Measurements from ENCODE around the gene ZNF407.

The ZNF407 gene

GRCh38 chr18:74817576-74817975, 219.9 kb downstream of the ZNF407 start:
- H3K27ac ChIP-seq (ENCODE audit: low read length): no peak overlapping the region
- H3K27me3 ChIP-seq (ENCODE audit: low read depth, low read length): no peaks in the 10 kb centered on the region
- no peak overlapping the region for H3K4me3 ChIP-seq (ENCODE audit: low read depth in 1 of 2, low read length in 2 of 2)
- no peaks in the 10 kb centered on the region for H3K9me3 ChIP-seq (ENCODE audit: control insufficient read depth in 1 of 2, low read length in 2 of 2)
- H3K4me1 ChIP-seq (ENCODE audit: control insufficient read depth in 1 of 2, insufficient read depth in 2 of 2, low read length in 2 of 2): no peaks in the 10 kb centered on the region
- no peaks in the 10 kb centered on the region for H3K36me3 ChIP-seq (ENCODE audit: control insufficient read depth in 1 of 2, insufficient read depth in 2 of 2, low read length in 2 of 2)

- Histone ChIP-seq H3K4me1 (ENCODE audit: control insufficient read depth in 1 of 2, insufficient read depth in 2 of 2, low read length in 2 of 2) (no peaks in the 10 kb centered on the region), H3K27ac (ENCODE audit: low read length) (no peak overlapping the region), H3K9me3 (ENCODE audit: control insufficient read depth in 1 of 2, low read length in 2 of 2) (no peaks in the 10 kb centered on the region), H3K27me3 (ENCODE audit: low read depth, low read length) (no peaks in the 10 kb centered on the region), H3K4me3 (ENCODE audit: low read depth in 1 of 2, low read length in 2 of 2) (no peak overlapping the region), H3K36me3 (ENCODE audit: control insufficient read depth in 1 of 2, insufficient read depth in 2 of 2, low read length in 2 of 2) (no peaks in the 10 kb centered on the region)
These were observed 221.0 kb downstream of the ZNF407 start for GRCh38 chr18:74818516-74819175.

- no peak overlapping the region for H3K27ac ChIP-seq (ENCODE audit: low read length)
- H3K9me3 ChIP-seq (ENCODE audit: control insufficient read depth in 1 of 2, low read length in 2 of 2): no peaks in the 10 kb centered on the region
These were observed 221.9 kb downstream of the ZNF407 start for GRCh38 chr18:74819433-74820059.

GRCh38 chr18:74820160-74820780, 222.6 kb downstream of the ZNF407 start:
- no peaks in the 10 kb centered on the region for H3K9me3 ChIP-seq (ENCODE audit: control insufficient read depth in 1 of 2, low read length in 2 of 2)

More at GRCh38 chr18:74819433-74820059, 221.9 kb downstream of the ZNF407 start:
- Histone ChIP-seq H3K4me3 (ENCODE audit: low read depth in 1 of 2, low read length in 2 of 2) (no peak overlapping the region), H3K36me3 (ENCODE audit: control insufficient read depth in 1 of 2, insufficient read depth in 2 of 2, low read length in 2 of 2) (no peaks in the 10 kb centered on the region), H3K4me1 (ENCODE audit: control insufficient read depth in 1 of 2, insufficient read depth in 2 of 2, low read length in 2 of 2) (no peaks in the 10 kb centered on the region), H3K27me3 (ENCODE audit: low read depth, low read length) (no peaks in the 10 kb centered on the region)

GRCh38 chr18:74825460-74825859, 227.8 kb downstream of the ZNF407 start:
- Histone ChIP-seq H3K27ac (ENCODE audit: low read length) (no peak overlapping the region), H3K4me1 (ENCODE audit: control insufficient read depth in 1 of 2, insufficient read depth in 2 of 2, low read length in 2 of 2) (no peaks in the 10 kb centered on the region), H3K27me3 (ENCODE audit: low read depth, low read length) (no peaks in the 10 kb centered on the region), H3K4me3 (ENCODE audit: low read depth in 1 of 2, low read length in 2 of 2) (no peak overlapping the region), H3K9me3 (ENCODE audit: control insufficient read depth in 1 of 2, low read length in 2 of 2) (no peaks in the 10 kb centered on the region), H3K36me3 (ENCODE audit: control insufficient read depth in 1 of 2, insufficient read depth in 2 of 2, low read length in 2 of 2) (no peaks in the 10 kb centered on the region)

More at GRCh38 chr18:74820160-74820780, 222.6 kb downstream of the ZNF407 start:
- Histone ChIP-seq H3K4me3 (ENCODE audit: low read depth in 1 of 2, low read length in 2 of 2) (no peak overlapping the region), H3K4me1 (ENCODE audit: control insufficient read depth in 1 of 2, insufficient read depth in 2 of 2, low read length in 2 of 2) (no peaks in the 10 kb centered on the region), H3K27ac (ENCODE audit: low read length) (no peak overlapping the region), H3K27me3 (ENCODE audit: low read depth, low read length) (no peaks in the 10 kb centered on the region), H3K36me3 (ENCODE audit: control insufficient read depth in 1 of 2, insufficient read depth in 2 of 2, low read length in 2 of 2) (no peaks in the 10 kb centered on the region)

GRCh38 chr18:74826572-74826971, 228.9 kb downstream of the ZNF407 start:
- Histone ChIP-seq H3K9me3 (ENCODE audit: control insufficient read depth in 1 of 2, low read length in 2 of 2) (no peaks in the 10 kb centered on the region), H3K27me3 (ENCODE audit: low read depth, low read length) (no peaks in the 10 kb centered on the region), H3K36me3 (ENCODE audit: control insufficient read depth in 1 of 2, insufficient read depth in 2 of 2, low read length in 2 of 2) (no peaks in the 10 kb centered on the region), H3K4me1 (ENCODE audit: control insufficient read depth in 1 of 2, insufficient read depth in 2 of 2, low read length in 2 of 2) (no peaks in the 10 kb centered on the region), H3K4me3 (ENCODE audit: low read depth in 1 of 2, low read length in 2 of 2) (no peak overlapping the region), H3K27ac (ENCODE audit: low read length) (no peak overlapping the region)

- H3K27ac ChIP-seq (ENCODE audit: low read length): no peak overlapping the region
- H3K4me3 ChIP-seq (ENCODE audit: low read depth in 1 of 2, low read length in 2 of 2): no peak overlapping the region
- H3K9me3 ChIP-seq (ENCODE audit: control insufficient read depth in 1 of 2, low read length in 2 of 2): no peaks in the 10 kb centered on the region
- H3K36me3 ChIP-seq (ENCODE audit: control insufficient read depth in 1 of 2, insufficient read depth in 2 of 2, low read length in 2 of 2): no peaks in the 10 kb centered on the region
- H3K27me3 ChIP-seq (ENCODE audit: low read depth, low read length): no peaks in the 10 kb centered on the region
- no peaks in the 10 kb centered on the region for H3K4me1 ChIP-seq (ENCODE audit: control insufficient read depth in 1 of 2, insufficient read depth in 2 of 2, low read length in 2 of 2)
These were observed 230.5 kb downstream of the ZNF407 start for GRCh38 chr18:74828200-74828599.

- no peaks in the 10 kb centered on the region for H3K27me3 ChIP-seq (ENCODE audit: low read depth, low read length)
- H3K9me3 ChIP-seq (ENCODE audit: control insufficient read depth in 1 of 2, low read length in 2 of 2): no peaks in the 10 kb centered on the region
- H3K36me3 ChIP-seq (ENCODE audit: control insufficient read depth in 1 of 2, insufficient read depth in 2 of 2, low read length in 2 of 2): no peaks in the 10 kb centered on the region
- H3K27ac ChIP-seq (ENCODE audit: low read length): no peak overlapping the region
- no peak overlapping the region for H3K4me3 ChIP-seq (ENCODE audit: low read depth in 1 of 2, low read length in 2 of 2)
- H3K4me1 ChIP-seq (ENCODE audit: control insufficient read depth in 1 of 2, insufficient read depth in 2 of 2, low read length in 2 of 2): peaks cover 4 to 5% of the 10 kb centered on the region in 2 donors
These were observed 234.0 kb downstream of the ZNF407 start for GRCh38 chr18:74831571-74832250.

GRCh38 chr18:74832381-74832780, 234.7 kb downstream of the ZNF407 start:
- Histone ChIP-seq H3K27ac (ENCODE audit: low read length) (no peak overlapping the region), H3K4me1 (ENCODE audit: control insufficient read depth in 1 of 2, insufficient read depth in 2 of 2, low read length in 2 of 2) (peaks cover 4 to 5% of the 10 kb centered on the region in 2 donors)

GRCh38 chr18:74832999-74833398, 235.3 kb downstream of the ZNF407 start:
- Histone ChIP-seq H3K27ac (ENCODE audit: low read length) (no peak overlapping the region), H3K36me3 (ENCODE audit: control insufficient read depth in 1 of 2, insufficient read depth in 2 of 2, low read length in 2 of 2) (no peaks in the 10 kb centered on the region), H3K27me3 (ENCODE audit: low read depth, low read length) (no peaks in the 10 kb centered on the region), H3K4me3 (ENCODE audit: low read depth in 1 of 2, low read length in 2 of 2) (no peak overlapping the region), H3K9me3 (ENCODE audit: control insufficient read depth in 1 of 2, low read length in 2 of 2) (no peaks in the 10 kb centered on the region), H3K4me1 (ENCODE audit: control insufficient read depth in 1 of 2, insufficient read depth in 2 of 2, low read length in 2 of 2) (peaks cover 4 to 5% of the 10 kb centered on the region in 2 donors)

More at GRCh38 chr18:74832381-74832780, 234.7 kb downstream of the ZNF407 start:
- no peak overlapping the region for H3K4me3 ChIP-seq (ENCODE audit: low read depth in 1 of 2, low read length in 2 of 2)
- H3K9me3 ChIP-seq (ENCODE audit: control insufficient read depth in 1 of 2, low read length in 2 of 2): no peaks in the 10 kb centered on the region
- no peaks in the 10 kb centered on the region for H3K27me3 ChIP-seq (ENCODE audit: low read depth, low read length)
- no peaks in the 10 kb centered on the region for H3K36me3 ChIP-seq (ENCODE audit: control insufficient read depth in 1 of 2, insufficient read depth in 2 of 2, low read length in 2 of 2)
